K562 (cell line): ENCODE results near the gene OPRM1. TPM values are rescaled to one million over a fixed set of nuclear protein-coding genes. Genes with fewer than 3 reads are reported as not detected.

Source experiments
- CBX2 ChIP-seq: fragments of 200-600 bp; sonication (generic); IDR thresholded peaks from one replicate; pipeline ENCODE4 v1.6.1; 2012; ENCODE audit warnings: mild to moderate bottlenecking, low read length, inconsistent platforms; ENCODE audit not compliant: insufficient read depth, poor library complexity, severe bottlenecking
- E2F1 ChIP-seq: sonication (generic); formaldehyde crosslinking; IDR thresholded peaks from 2 replicates; pipeline ENCODE4 v1.8.1; 2023; ENCODE audit warnings: mild to moderate bottlenecking, missing genetic modification reagents, moderate library complexity
- GABPA ChIP-seq: fragments of 200-800 bp; sonication (Bioruptor generic); conservative IDR thresholded peaks from 2 replicates; pipeline ENCODE4 v1.6.1; 2016; ENCODE audit warnings: low read depth, missing genetic modification characterization, missing compliant biosample characterization
- RNF2 ChIP-seq: sonication (generic); IDR thresholded peaks from 2 replicates; pipeline ENCODE4 v1.6.1; 2016
- ZNF324 ChIP-seq: fragments of 250-450 bp; sonication (Bioruptor Pico); IDR thresholded peaks from 2 replicates; pipeline ENCODE4 v1.4.0; 2020; ENCODE audit warnings: mild to moderate bottlenecking
- ZNF407 ChIP-seq: fragments of 450-650 bp; IDR thresholded peaks from 2 replicates; pipeline ENCODE4 v1.6.1; 2016; ENCODE audit warnings: low read depth
- polyA plus RNA-seq, 8 experiments: library from polyadenylated mRNA; depleted of rRNA in 4 of 8; stranded (reverse) in 5 of 8; unstranded in 3 of 8; fragments of >200 nt; fragmentation: Nextera tagmentation in 2 of 8; fragmentation: Illumina TruSeq in 1 of 8; extraction: Ambion mirVana in 2 of 8; extraction: Trizol in 1 of 8; gene quantifications; 2 replicates each; pipeline versions ENCODE4 v1.2.1 to v1.2.3, GENCODE V29; 2011 to 2014; ENCODE audit warnings: inconsistent platforms in 1 of 8, missing spikeins in 1 of 8
- total RNA-seq, 7 experiments: library from RNA; depleted of rRNA in 6 of 7; stranded (reverse); fragments of >200 nt in 6 of 7; fragmentation: Illumina TruSeq in 2 of 7; extraction: Trizol in 2 of 7; gene quantifications; 2 replicates each; pipeline versions ENCODE4 v1.2.1 to v1.2.3, GENCODE V29; 2011 to 2021; ENCODE audit warnings: low replicate concordance in 1 of 7

The OPRM1 gene
- total and polyA plus RNA-seq, 9 of the 15 experiments (the other 6 are each of a cell fraction or from before 2014, with no cell fraction given), result not detected

GRCh38 chr6:154169193-154169847 lies 130.3 kb downstream of the OPRM1 start (continued):
- TF ChIP-seq E2F1 (CRISPR knock-in tag), result no peak
- TF ChIP-seq ZNF407, result no peak
- TF ChIP-seq ZNF324 (CRISPR knock-in tag), result no peak
- no peak for TF ChIP-seq CBX2
- no peak for TF ChIP-seq GABPA (tag)
- TF ChIP-seq RNF2, result no peak
- TF ChIP-seq, all 486 proteins: peak for 0
